PC-3 (cell line): ENCODE measurements around the gene ZNF723. TPM values are rescaled to one million over a fixed set of nuclear protein-coding genes. Genes with fewer than 3 reads are reported as not detected.
"Not testable (repeated sequence)": the region's sequence is repeated elsewhere in the genome, so short reads cannot be mapped to it uniquely, and the experiment has no call there.

ENCODE experiments used
- ATAC-seq: fragments of 200-7000 bp; cut with Tn5 transposase; 2 replicates; pipeline ENCODE4 v1.9.1; 2020; ENCODE audit warnings: mild to moderate bottlenecking, moderate library complexity
- BruUV-seq: library from RNA; stranded (reverse); fragments of 400-500 nt; replicated peaks from 2 replicates; lab custom pipeline; 2021; lab: Mats Ljungman, UMichigan
- CTCF ChIA-PET: fragments of 300-600 bp; sonication (Branson Sonifier 250); formaldehyde crosslinking; loops from one replicate; lab custom pipeline; 2022; ENCODE audit warnings: antibody characterized with exemption; lab: Charles Lee
- POLR2A ChIA-PET: fragments of 300-600 bp; sonication (Branson Sonifier 250); formaldehyde crosslinking; loops from one replicate; lab custom pipeline; 2022; ENCODE audit warnings: antibody characterized with exemption; ENCODE audit not compliant: unreplicated experiment; lab: Charles Lee
- DNase-seq: peaks from one replicate; pipeline ENCODE4 v3.0.0-alpha.2; 2015
- H2AFZ ChIP-seq: fragments of 300-600 bp; sonication (generic); 2 replicates; pipeline ENCODE4 v1.6.0; 2016; ENCODE audit warnings: antibody characterized with exemption, low read length
- H3F3A ChIP-seq: fragments of 300-600 bp; sonication (generic); one replicate; pipeline ENCODE4 v1.6.0; 2017; ENCODE audit warnings: antibody characterized with exemption, low read length, control low read depth, mild to moderate bottlenecking; ENCODE audit not compliant: unreplicated experiment
- H3K27ac ChIP-seq: fragments of 300-600 bp; sonication (generic); 2 replicates; pipeline ENCODE4 v1.5.1; 2016; ENCODE audit warnings: mild to moderate bottlenecking, low read length
- H3K27me3 ChIP-seq: fragments of 300-600 bp; sonication (generic); 2 replicates; pipeline ENCODE4 v1.6.1; 2016; ENCODE audit warnings: low read length, mixed read lengths
- H3K36me3 ChIP-seq: fragments of 300-600 bp; sonication (generic); 2 replicates; pipeline ENCODE4 v1.6.1; 2016; ENCODE audit warnings: low read depth, mixed run types, low read length, mixed read lengths
- H3K4me1 ChIP-seq: fragments of 300-600 bp; sonication (generic); 2 replicates; pipeline ENCODE4 v1.5.1; 2016; ENCODE audit warnings: low read length; ENCODE audit not compliant: insufficient read depth
- H3K4me2 ChIP-seq: fragments of 300-600 bp; sonication (generic); 2 replicates; pipeline ENCODE4 v1.6.0; 2016; ENCODE audit warnings: low read length
- H3K4me3 ChIP-seq: fragments of 300-600 bp; sonication (generic); 2 replicates; pipeline ENCODE4 v1.5.1; 2016; ENCODE audit warnings: mild to moderate bottlenecking, low read length, mixed read lengths
- H3K79me2 ChIP-seq: fragments of 300-600 bp; sonication (generic); 2 replicates; pipeline ENCODE4 v1.6.1; 2017; ENCODE audit warnings: low read length, mixed read lengths
- H3K9ac ChIP-seq: fragments of 300-600 bp; sonication (generic); 2 replicates; pipeline ENCODE4 v1.6.0; 2016; ENCODE audit warnings: mild to moderate bottlenecking, low read length
- H3K9me2 ChIP-seq: fragments of 300-600 bp; sonication (generic); replicated peaks from 2 replicates; pipeline ENCODE4 v1.6.1; 2016; ENCODE audit warnings: mixed run types, low read length, mixed read lengths
- H3K9me3 ChIP-seq: fragments of 300-600 bp; sonication (generic); 2 replicates; pipeline ENCODE4 v1.6.1; 2016; ENCODE audit warnings: low read length, mixed read lengths
- H4K20me1 ChIP-seq: fragments of 300-600 bp; sonication (generic); 2 replicates; pipeline ENCODE4 v1.6.1; 2016; ENCODE audit warnings: low read length, mixed read lengths
- EZH2 ChIP-seq: fragments of 300-600 bp; sonication (generic); IDR thresholded peaks from one replicate; pipeline ENCODE4 v1.6.1; 2017; ENCODE audit warnings: antibody characterized with exemption, mild to moderate bottlenecking, low read length; ENCODE audit not compliant: unreplicated experiment
- EZH2phosphoT487 ChIP-seq: fragments of 300-600 bp; sonication (generic); IDR thresholded peaks from 2 replicates; pipeline ENCODE4 v1.6.1; 2018; ENCODE audit warnings: mild to moderate bottlenecking, antibody characterized with exemption, low read length, borderline replicate concordance
- intact Hi-C: fragments of 100-400 bp; cut with micrococcal nuclease; formaldehyde crosslinking; loops from 2 replicates; pipeline ENCODE4 v1.9.0; 2023
- total RNA-seq: library from RNA; depleted of rRNA; stranded (reverse); fragments of >200 nt; gene quantifications from 2 replicates; pipeline ENCODE4 v1.2.3, GENCODE V29; 2014
- TF ChIP-seq, protein P1 (sequence below): fragments of 300-600 bp; sonication (generic); conservative IDR thresholded peaks from 2 replicates; pipeline ENCODE4 v1.5.1; 2017; ENCODE audit warnings: antibody characterized with exemption, low read depth, mild to moderate bottlenecking, low read length

Gene ZNF723
- total RNA-seq, 1 experiment from 2014 or later = not detected

DNA sequence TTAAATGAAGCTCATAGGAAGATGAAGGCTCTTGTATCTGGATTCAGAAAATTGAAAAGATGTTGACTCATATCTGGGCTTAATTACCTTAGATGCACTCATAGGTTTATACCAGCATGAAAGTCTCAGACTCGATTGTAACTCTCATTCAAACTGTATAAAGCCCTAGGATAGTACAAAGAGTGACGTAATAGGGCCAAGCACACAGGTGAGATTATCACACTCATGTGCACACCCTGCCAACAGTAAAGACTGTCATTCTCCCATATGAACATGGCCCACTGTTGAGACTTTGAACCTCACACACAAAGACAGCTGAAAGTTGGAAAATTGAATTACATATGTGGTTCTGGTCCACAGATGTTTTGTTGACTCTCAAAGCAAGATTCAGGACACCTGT lies 18.0 kb upstream of the ZNF723 start:
- ChIA-PET POLR2A (no interaction called here), CTCF (no interaction called here)
- Histone ChIP-seq H3K4me1 (no peaks in the 10 kb centered on the region), H3K27ac (no peak overlapping the region), H3K36me3 (no peaks in the 10 kb centered on the region), H2AFZ (no peak overlapping the region), H3K27me3 (no peaks in the 10 kb centered on the region), H3K9ac (no peak overlapping the region), H3F3A (no peaks in the 10 kb centered on the region), H4K20me1 (no peaks in the 10 kb centered on the region), H3K4me3 (no peak overlapping the region), H3K4me2 (no peak overlapping the region), H3K79me2 (no peaks in the 10 kb centered on the region), H3K9me3 (peaks cover 25% of the 10 kb centered on the region; the same call in 1 of the 2 replicates), H3K9me2 (no peaks in the 10 kb centered on the region)
- DNase-seq (no peak), ATAC-seq (no peak)
- intact Hi-C loops = no loop called here
- TF ChIP-seq, protein P1, sequence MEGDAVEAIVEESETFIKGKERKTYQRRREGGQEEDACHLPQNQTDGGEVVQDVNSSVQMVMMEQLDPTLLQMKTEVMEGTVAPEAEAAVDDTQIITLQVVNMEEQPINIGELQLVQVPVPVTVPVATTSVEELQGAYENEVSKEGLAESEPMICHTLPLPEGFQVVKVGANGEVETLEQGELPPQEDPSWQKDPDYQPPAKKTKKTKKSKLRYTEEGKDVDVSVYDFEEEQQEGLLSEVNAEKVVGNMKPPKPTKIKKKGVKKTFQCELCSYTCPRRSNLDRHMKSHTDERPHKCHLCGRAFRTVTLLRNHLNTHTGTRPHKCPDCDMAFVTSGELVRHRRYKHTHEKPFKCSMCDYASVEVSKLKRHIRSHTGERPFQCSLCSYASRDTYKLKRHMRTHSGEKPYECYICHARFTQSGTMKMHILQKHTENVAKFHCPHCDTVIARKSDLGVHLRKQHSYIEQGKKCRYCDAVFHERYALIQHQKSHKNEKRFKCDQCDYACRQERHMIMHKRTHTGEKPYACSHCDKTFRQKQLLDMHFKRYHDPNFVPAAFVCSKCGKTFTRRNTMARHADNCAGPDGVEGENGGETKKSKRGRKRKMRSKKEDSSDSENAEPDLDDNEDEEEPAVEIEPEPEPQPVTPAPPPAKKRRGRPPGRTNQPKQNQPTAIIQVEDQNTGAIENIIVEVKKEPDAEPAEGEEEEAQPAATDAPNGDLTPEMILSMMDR = no peak
- TF ChIP-seq EZH2 (no peak), EZH2phosphoT487 (no peak)
- no TSS peak for BruUV-seq

DNA sequence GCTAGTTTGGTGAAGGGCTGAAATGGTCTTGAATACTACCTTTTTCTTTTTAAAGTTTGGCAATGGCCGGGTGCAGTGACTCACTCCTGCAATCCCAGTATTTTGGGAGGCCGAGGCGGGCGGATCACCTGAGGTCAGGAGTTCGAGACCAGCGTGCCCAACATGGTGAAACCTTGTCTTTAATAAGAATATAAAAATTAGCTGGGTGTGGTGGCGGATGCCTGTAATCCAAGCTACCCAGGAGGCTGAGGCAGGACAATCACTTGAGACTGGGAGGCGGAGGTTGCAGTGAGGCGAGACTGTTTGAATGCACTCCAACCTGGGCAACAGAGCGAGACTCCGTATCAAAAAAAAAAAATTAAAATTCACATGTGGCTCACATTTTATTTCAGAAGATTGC lies 880 bp upstream of the ZNF723 start:
- Histone ChIP-seq H3K27me3 (no peaks in the 10 kb centered on the region), H3K79me2 (no peaks in the 10 kb centered on the region), H3K4me1 (no peaks in the 10 kb centered on the region), H3K9ac (no peak overlapping the region), H3K27ac (no peak overlapping the region), H3F3A (no peaks in the 10 kb centered on the region), H2AFZ (no peak overlapping the region), H3K36me3 (no peaks in the 10 kb centered on the region; the same call in 1 of the 2 replicates), H3K4me3 (no peak overlapping the region), H3K9me3 (0 out of 2 replicates have a peak, but pooled peaks cover 18% of the 10 kb centered on the region), H3K4me2 (no peak overlapping the region), H4K20me1 (no peaks in the 10 kb centered on the region), H3K9me2 (no peaks in the 10 kb centered on the region)
- CTCF ChIA-PET = no interaction called here
- ATAC-seq = no peak
- no peak for DNase-seq
- intact Hi-C loops = no loop called here
- no TSS peak for BruUV-seq
- POLR2A ChIA-PET = no interaction called here
- TF ChIP-seq, protein P1 = no peak
- TF ChIP-seq EZH2 (no peak), EZH2phosphoT487 (no peak)

DNA sequence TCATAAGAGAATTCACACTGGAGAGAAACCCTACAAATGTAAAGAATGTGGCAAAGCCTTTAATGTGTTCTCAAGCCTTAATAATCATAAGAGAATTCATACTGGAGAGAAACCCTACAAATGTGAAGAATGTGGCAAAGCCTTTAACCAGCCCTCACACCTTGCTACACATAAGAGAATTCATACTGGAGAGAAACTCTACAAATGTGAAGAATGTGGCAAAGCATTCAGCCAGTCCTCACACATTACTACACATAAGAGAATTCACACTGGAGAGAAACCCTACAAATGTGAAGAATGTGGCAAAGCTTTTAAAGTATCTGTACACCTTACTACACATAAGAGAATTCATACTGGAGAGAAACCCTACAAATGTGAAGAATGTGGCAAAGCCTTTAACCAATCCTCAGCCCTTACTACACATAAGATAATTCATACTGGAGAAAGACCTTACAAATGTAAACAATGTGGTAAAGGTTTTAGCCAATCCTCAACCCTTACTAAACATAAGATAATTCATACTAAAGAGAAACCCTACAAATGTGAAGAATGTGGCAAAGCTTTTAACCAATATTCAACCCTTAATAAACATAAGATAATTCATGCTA lies 25.7 kb downstream of the ZNF723 start:
- H3K4me3 ChIP-seq, H4K20me1 ChIP-seq, H3K9ac ChIP-seq, H3K27ac ChIP-seq, intact Hi-C loops, H3K4me2 ChIP-seq, H3K36me3 ChIP-seq, POLR2A ChIA-PET, H3K79me2 ChIP-seq, H3K4me1 ChIP-seq, ATAC-seq, DNase-seq, CTCF ChIA-PET, H3K9me2 ChIP-seq, H3K27me3 ChIP-seq, H3F3A ChIP-seq, H2AFZ ChIP-seq, BruUV-seq: not testable (repeated sequence)
- H3K9me3 ChIP-seq = peaks cover 43% of the 10 kb centered on the region
